HG02623 (cell line): ENCODE results near the gene ABCC4.
A peak's percentile ranks its signal among the peaks of the same experiment; 100 is the strongest.

Source experiments
- ATAC-seq: cut with Tn5 transposase; IDR thresholded peaks from one replicate; pipeline ENCODE4 v1.9.1; 2021; ENCODE audit warnings: moderate library complexity; ENCODE audit not compliant: unreplicated experiment

The ABCC4 gene

GRCh38 chr13:95233026-95233635 is 68.1 kb downstream of the ABCC4 start:
- no peak for ATAC-seq

DNA sequence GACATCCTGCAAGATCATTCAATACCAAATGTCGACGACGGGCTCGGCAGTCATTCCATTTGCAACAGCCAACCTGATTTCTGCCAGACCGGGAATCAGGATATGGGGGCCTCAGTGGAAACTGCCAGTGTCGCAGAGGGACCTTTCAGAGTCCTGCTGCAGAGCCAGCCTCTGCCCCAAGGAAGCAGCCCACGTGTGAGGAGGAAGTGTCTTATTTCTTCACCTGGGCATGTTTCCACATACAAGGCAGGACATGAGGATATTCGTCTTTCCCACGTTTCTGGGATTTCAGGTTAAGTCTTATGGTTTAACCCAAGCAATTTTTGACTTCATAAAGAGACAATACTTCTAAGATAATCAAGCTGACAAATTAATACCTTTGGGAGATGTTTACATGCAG is 69.9 kb downstream of the ABCC4 start:
- ATAC-seq = no peak

DNA sequence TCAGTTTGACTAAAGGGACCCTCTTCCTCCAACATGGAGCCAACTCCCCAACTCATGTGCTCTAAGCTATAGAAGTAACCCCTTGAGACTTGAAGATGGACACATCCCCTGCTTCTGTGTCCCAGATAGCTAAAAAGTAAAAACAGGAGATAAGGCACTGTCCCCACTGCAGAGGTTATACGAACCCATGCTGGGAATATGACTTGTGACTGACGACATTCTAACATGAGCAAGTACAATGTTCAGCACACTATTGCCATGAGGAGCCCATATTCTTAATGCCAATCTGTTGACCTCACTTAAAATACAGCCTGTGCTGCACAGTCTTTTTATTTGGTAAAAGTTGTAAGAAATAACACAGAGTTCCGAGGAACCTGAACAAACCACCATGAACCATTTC is 71.4 kb downstream of the ABCC4 start:
- ATAC-seq = no peak

- no peak for ATAC-seq
Measured at GRCh38 chr13:95228130-95228529, 73.1 kb downstream of the ABCC4 start.

DNA sequence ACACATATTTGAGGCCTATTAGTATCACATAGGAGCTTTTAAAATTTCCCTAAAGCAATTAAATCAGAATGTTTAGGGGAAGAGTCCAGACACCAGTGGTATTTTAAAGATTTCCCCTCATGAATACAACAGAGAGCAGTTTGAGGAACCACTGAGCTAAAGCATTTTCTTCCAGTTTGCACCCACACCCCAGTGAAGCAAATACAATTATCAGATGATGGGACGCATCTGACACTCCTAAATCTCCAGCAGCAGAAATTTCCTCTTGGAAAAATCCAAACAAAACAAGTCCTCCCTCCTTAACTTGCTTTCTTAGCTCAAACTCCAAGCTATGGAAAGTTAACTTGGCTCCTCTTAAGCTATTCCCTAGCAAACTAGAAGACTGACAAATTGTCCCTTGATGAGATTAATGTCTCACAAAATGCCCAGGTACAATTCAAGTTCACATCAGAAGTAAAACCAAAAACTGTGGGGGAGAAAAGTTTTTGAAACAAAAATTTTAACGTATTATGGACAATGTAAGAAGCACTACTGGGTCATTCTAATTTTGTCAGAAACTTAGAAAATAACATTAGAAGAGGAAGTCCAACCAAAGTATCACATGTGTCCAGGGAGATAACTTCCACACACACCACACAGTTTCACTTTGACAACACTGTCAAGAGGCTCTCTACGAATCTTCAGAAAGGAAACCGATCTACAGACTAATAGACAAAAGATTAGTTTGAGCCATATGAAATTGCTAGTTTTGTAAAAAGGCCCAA is 74.1 kb downstream of the ABCC4 start:
- ATAC-seq = peak; percentile 90

DNA sequence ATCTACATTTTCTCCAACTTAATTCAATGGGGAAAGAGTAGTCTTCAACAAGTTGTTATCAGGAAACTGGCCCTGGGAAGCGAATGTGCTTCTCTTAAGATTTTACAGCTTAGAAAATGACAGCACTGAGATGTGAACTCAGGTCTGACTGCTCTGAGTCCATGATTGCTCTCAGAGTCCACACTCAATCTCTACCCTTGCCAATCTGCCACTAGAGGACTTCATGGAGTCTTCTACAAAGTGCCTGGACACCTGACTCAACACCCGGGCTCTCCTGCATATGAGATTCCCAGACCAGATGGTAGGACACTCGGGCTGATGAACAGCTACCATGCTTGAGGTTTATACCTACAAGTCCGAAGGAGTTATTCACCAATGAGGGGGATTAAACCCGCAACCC is 74.8 kb downstream of the ABCC4 start:
- no peak for ATAC-seq

DNA sequence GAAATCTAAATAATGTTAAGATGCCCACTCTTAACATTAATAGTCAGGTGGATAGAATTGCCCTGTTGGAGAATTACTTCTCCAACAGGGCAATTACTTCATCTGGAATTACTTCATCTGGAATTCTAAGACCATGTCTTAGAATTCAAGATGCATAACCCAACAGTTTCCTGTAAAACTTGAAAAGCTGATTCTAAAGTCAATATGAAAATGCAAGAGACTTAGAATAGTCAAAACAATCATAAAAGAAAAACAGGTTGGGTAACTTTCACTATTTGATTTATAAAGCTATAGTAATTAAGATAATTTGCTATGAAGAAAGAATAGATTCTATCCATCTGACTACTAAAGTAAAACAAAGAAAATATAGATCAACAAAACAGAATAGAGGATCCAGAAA is 75.2 kb downstream of the ABCC4 start:
- no peak for ATAC-seq

DNA sequence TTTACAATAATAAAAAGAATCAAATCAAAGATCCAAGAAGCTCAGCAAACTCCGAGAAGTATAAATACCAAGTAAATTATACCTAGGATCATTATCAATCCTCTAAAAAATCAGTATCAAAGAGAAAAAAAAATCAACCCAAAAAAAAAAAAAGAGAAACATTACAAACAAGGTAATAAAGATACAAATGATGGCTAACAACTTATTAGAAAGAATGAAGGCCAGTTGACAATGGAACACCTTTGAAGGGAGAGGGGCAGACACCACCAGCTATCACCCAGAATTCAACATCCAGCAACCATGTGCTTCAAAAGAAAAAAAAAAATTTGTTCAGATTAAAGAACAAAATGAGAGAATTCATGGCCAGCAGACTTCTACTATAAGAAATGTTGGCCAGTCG is 77.2 kb downstream of the ABCC4 start:
- no peak for ATAC-seq

DNA sequence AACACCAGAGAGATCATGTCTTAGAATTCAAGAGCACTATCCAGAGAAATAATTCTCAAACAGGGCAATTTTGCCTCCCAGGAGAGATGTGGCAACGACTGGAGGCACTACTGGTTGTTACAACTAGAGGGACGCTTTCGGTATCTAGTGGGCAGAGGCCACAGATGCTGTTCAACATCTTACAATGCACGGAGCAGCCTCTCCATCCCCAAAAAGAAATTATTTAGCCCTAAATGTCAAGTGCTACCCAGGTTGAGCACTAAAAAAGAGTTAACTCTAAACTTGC is 78.6 kb downstream of the ABCC4 start:
- peak; percentile 32 for ATAC-seq

- peak; percentile 20 for ATAC-seq
Measured at GRCh38 chr13:95221971-95222732, 79.1 kb downstream of the ABCC4 start.

GRCh38 chr13:95220611-95221010 is 80.6 kb downstream of the ABCC4 start:
- no peak for ATAC-seq

DNA sequence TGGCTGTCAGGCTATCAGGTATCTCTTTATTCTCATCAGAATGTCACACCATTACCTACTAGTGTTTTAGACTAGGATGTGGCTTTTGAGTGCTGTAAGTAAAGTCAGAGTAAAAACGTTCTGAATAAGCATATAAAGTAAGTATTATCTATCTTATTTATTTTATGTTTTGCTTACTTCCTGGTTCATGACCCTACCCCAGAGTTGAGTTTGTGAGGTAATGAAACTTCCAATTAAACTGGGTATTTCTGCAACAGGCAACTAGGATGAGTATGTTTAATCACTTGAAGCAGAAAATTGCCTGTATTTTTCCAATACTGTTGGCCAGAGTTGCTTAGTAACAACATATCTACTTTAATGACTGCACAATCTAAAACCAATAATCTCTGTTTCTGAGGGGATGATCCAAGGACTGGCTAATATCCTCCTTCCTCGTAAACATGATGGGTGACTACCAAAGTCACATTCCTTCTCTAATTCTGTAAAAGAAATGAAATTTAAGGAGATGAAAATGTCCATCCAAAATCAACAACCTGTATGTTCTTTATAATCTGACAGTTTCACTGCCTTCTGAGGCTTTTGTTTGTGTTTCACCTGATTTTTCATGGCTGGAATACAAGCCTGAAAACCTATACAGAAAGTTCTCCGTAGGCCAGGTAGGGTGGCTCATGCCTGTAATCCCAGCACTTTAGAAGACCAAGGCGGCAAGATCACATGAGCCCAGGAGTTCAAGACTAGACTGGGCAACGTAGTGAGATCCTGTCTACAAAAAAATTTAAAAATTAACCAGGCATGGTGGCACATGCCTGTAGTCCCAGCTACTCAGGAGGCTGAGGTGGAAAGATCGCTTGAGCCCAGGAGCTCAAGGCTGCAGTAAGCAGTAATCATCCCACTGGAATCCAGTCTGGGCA is 83.1 kb downstream of the ABCC4 start:
- ATAC-seq = no peak

DNA sequence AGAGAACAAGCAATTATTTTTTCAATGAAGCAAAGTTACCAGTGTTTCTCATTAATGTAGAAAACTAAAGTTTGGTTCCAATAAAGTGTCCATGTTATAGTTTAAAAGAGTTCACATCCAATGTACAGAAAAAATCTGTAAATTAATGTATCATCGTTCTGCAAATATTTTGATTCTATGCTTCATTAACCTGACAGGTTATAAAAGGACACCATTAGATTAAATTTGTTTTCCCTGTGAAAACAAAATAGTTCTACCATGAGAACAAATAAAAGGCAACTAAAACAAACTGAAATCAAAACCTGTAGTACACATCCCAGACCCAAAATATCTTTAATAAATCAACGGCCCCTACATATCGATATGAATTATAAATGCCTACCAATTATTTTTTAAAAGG is 85.1 kb downstream of the ABCC4 start:
- ATAC-seq = no peak

GRCh38 chr13:95212983-95213850 is 88.0 kb downstream of the ABCC4 start:
- no peak for ATAC-seq

DNA sequence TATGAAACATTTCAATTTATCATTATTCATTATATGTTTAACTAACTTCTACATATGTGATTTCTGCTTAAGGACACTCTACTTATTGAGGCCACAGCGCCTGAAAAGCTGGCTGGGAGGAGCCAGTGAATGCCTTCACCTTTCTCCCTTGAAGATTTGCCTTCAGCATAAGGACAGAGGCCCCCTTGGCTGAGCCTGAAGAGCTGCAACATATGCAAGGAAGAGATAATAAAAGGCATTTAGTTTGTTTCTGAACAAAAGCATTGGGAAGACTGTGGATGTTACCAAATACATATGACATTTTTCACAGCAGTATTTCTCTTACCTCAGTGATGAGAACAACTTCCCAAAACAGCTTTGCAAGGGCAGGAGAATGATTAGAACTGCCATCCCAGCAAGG is 92.1 kb downstream of the ABCC4 start:
- no peak for ATAC-seq

DNA sequence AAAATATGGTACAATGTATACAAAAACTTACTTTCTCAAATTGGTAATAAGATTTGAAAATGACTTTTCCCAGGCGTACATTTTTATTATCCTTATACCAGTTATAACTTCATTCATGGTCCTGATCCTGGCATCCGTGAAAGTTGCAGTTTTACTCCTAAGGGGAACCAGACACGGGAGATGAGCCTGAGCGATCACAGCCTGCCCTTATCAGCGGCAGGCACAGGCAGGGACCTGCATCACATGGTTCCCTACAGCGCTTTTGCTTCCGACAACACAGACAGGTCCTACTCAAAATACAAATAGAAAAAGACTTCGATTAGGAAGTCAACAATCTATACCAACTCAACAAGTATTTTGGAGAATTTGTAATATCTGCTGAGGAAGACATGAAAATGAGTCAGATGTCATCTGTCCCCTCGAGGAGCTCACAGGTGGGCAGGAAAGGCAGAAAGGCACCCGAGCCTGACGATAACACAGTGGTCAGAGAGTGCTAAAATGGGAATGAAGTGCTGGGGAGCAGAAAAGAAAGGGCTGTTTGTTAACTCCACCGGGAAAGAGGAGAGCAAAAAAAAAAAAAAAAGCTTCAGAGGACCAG is 93.4 kb downstream of the ABCC4 start:
- ATAC-seq = peak; percentile 93

DNA sequence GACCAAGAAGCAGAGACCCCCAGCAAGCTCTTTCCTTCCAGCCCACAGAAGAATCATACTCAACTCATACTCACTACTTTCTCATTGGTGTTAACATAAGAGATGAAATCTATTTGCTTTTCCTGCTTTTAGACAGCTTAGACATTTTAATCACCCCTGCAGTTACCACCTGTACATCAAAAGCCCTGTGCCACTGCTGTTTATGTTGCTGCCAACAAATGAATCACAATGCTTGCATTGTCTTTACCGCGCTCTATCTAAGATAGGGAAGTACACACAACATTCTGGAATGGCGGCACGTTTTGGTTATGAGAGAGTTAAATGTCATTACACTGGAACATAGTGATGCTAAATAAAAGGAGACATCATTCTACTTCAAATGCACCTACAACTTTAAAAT is 95.1 kb downstream of the ABCC4 start:
- no peak for ATAC-seq

DNA sequence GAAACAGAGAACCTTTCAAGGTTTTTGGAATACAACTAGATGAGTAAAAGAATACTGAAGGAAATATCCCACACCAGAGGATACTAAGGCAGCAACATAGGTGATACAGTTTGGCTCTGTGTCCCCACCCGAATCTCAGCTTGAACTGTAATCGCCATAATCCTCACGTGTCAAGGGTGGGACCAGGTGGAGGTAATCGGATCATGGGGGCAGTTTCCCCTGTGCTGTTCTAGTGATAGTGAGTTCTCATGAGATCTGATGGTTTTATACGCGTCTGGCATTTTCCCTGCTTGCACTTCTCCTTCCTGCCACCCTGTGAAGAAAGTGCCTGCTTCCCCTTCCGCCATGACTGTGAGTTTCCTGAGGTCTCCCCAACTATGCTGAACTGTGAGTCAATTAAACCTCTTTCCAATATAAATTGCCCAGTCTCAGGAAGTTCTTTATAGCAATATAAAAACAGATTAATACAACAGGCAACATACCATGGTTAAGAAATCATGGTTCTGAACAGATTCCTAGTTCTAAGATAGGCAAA is 97.0 kb downstream of the ABCC4 start:
- no peak for ATAC-seq

DNA sequence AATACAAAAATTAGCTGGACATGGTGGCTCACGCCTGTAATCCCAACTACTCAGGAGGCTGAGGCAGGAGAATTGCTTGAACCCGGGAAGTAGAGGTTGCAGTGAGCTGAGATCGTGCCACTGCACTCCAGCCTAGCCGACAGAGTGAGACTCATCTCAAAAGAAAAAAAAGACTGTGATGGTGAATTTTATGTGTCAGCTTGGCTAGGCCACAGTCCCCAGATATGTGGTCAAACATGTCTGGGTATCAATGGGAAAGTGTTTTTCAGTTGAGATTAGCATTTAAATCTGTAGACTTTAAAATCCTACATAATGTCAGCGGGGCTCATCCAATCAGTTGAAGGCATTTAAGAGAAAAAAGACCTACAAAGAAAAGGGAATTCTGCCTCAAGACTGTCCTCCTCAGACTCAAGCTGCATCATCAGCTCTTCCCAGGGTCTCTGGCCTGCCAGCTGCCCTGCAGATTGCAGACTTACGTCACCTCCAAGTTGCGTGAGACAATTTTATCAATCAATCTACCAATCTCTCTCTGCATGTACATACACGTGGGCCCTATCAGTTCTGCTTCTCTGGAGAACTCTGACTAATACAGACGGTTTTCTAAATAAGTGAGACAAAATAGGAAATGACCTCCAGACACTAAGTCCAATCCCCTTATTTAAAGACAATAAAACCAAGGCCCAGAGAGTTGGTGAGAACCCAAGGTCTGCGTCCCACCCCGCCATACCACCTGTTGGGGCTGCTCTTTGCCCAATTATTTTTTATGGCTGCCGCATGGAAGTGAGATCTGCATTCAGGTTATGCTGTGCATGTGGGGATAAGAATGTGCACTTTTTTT is 99.2 kb downstream of the ABCC4 start:
- no peak for ATAC-seq
